Upper lobe of right lung (tissue), 1 donor: ENCODE results near the gene ZEB2. TPM values are rescaled to one million over a fixed set of nuclear protein-coding genes. Genes with fewer than 3 reads are reported as not detected.

Experiments
- ATAC-seq: fragments of 200-7000 bp; cut with Tn5 transposase; one replicate; pipeline ENCODE4 v1.9.1; 2020; ENCODE audit warnings: mild to moderate bottlenecking, moderate library complexity
- DNase-seq: peaks from one replicate; pipeline ENCODE4 v3.0.0-alpha.2; 2020
- H3K27ac ChIP-seq: fragments of 200-600 bp; one replicate; pipeline ENCODE4 v1.8.0; 2022
- H3K27me3 ChIP-seq: fragments of 200-600 bp; one replicate; pipeline ENCODE4 v1.8.0; 2022; ENCODE audit warnings: mild to moderate bottlenecking
- H3K36me3 ChIP-seq: fragments of 200-600 bp; one replicate; pipeline ENCODE4 v1.8.0; 2022
- H3K4me1 ChIP-seq: fragments of 200-600 bp; one replicate; pipeline ENCODE4 v1.8.0; 2022
- H3K4me3 ChIP-seq: fragments of 200-600 bp; one replicate; pipeline ENCODE4 v1.8.0; 2022; ENCODE audit warnings: mild to moderate bottlenecking
- H3K9me3 ChIP-seq: fragments of 200-600 bp; one replicate; pipeline ENCODE4 v1.8.0; 2022
- CTCF ChIP-seq: fragments of 200-600 bp; IDR thresholded peaks from one replicate; pipeline ENCODE4 v1.8.0; 2022; ENCODE audit warnings: antibody characterized with exemption
- intact Hi-C: fragments of 100-400 bp; cut with DNase I; formaldehyde crosslinking; loops from one replicate; pipeline ENCODE4 v1.11.0; 2022
- total RNA-seq: library from RNA; stranded (reverse); fragmentation: NEBNext Ultra II Directional; extraction: Animal tissue kit (Norgen Biotek cat#: 25700); gene quantifications from one replicate; pipeline ENCODE4 v1.2.1, GENCODE V29; 2021
- donor health status: DM: no; HTN: yes; CAD: no; lungs with severe emphysema.

Gene ZEB2
- total RNA-seq, 1 donor from 2014 or later: 178 TPM

GRCh38 chr2:144334551-144334950 lies 185.4 kb downstream of the ZEB2 start:
- no peaks in the 10 kb centered on the region for H3K27me3 ChIP-seq
- TF ChIP-seq CTCF: no peak
- no peak for DNase-seq
- H3K4me3 ChIP-seq: no peak overlapping the region
- peaks cover 14% of the 10 kb centered on the region for H3K4me1 ChIP-seq
- intact Hi-C loops: no loop called here
- H3K9me3 ChIP-seq: no peaks in the 10 kb centered on the region
- no peak for ATAC-seq
- no peak overlapping the region for H3K27ac ChIP-seq
- H3K36me3 ChIP-seq: no peaks in the 10 kb centered on the region
